Ureter (tissue), 1 donor: Measurements from ENCODE around the gene BOD1L2. TPM values are rescaled to one million over a fixed set of nuclear protein-coding genes. Genes with fewer than 3 reads are reported as not detected.

Source experiments
- DNase-seq: peaks from one replicate; pipeline ENCODE4 v3.0.0-alpha.2; 2020; ENCODE audit warnings: low spot score
- total RNA-seq: library from RNA; stranded (reverse); gene quantifications from one replicate; pipeline ENCODE4 v1.2.4, GENCODE V29; 2023
- donor health status: DM: yes; HTN: yes; CAD: no.

Gene BOD1L2
- not detected for total RNA-seq

GRCh38 chr18:57146956-57147636 is at the start of gene BOD1L2:
Gene BOD1L2, plus strand, starts transcription at chr18:57147087. Its CDS starts 226 bp downstream, at chr18:57147313.
- DNase-seq = no peak

- DNase-seq = no peak
Observed at GRCh38 chr18:57107140-57107832, 39.6 kb upstream of the BOD1L2 start.

- DNase-seq = no peak
Observed at GRCh38 chr18:57110290-57110689, 36.6 kb upstream of the BOD1L2 start.

- no peak for DNase-seq
Observed at GRCh38 chr18:57113799-57114420, 33.0 kb upstream of the BOD1L2 start.

- DNase-seq = no peak
Observed at GRCh38 chr18:57116598-57117132, 30.2 kb upstream of the BOD1L2 start.

- DNase-seq = no peak
Observed at GRCh38 chr18:57121542-57122112, 25.3 kb upstream of the BOD1L2 start.

- no peak for DNase-seq
Observed at GRCh38 chr18:57122936-57123510, 23.9 kb upstream of the BOD1L2 start.

GRCh38 chr18:57125627-57126026 is 21.3 kb upstream of the BOD1L2 start:
- DNase-seq = no peak

GRCh38 chr18:57128220-57128932 is 18.5 kb upstream of the BOD1L2 start:
- no peak for DNase-seq

GRCh38 chr18:57131101-57131500 is 15.8 kb upstream of the BOD1L2 start:
- DNase-seq = no peak

- no peak for DNase-seq
Observed at GRCh38 chr18:57131782-57132181, 15.1 kb upstream of the BOD1L2 start.

GRCh38 chr18:57134618-57135135 is 12.2 kb upstream of the BOD1L2 start:
- DNase-seq = no peak

- no peak for DNase-seq
Observed at GRCh38 chr18:57135699-57136098, 11.2 kb upstream of the BOD1L2 start.

GRCh38 chr18:57137847-57138246 is 9.0 kb upstream of the BOD1L2 start:
- DNase-seq = no peak

- DNase-seq = no peak
Observed at GRCh38 chr18:57141208-57142129, 5.4 kb upstream of the BOD1L2 start.

GRCh38 chr18:57142324-57142723 is 4.6 kb upstream of the BOD1L2 start:
- no peak for DNase-seq

- DNase-seq = no peak
Observed at GRCh38 chr18:57143265-57143664, 3.6 kb upstream of the BOD1L2 start.

GRCh38 chr18:57148263-57148662 is 1.4 kb downstream of the BOD1L2 start:
- no peak for DNase-seq

- no peak for DNase-seq
Observed at GRCh38 chr18:57149051-57149450, 2.2 kb downstream of the BOD1L2 start.

- no peak for DNase-seq
Observed at GRCh38 chr18:57149531-57149930, 2.6 kb downstream of the BOD1L2 start.
